GM06990 (cell line): ENCODE results near the gene LACRT.

Experiments used
- DNase-seq: peaks from one replicate; pipeline ENCODE4 v3.0.0-alpha.2; 2011; ENCODE audit not compliant: insufficient read length; ENCODE audit errors: extremely low read depth
- H3K27me3 ChIP-seq: replicated peaks from 2 replicates; pipeline ENCODE4 v1.6.0; 2011; ENCODE audit warnings: low read length; ENCODE audit not compliant: control insufficient read depth, insufficient read depth
- H3K36me3 ChIP-seq: 2 replicates; pipeline ENCODE4 v1.5.1; 2011; ENCODE audit warnings: low read length; ENCODE audit not compliant: control insufficient read depth, insufficient read depth
- H3K4me3 ChIP-seq: replicated peaks from 2 replicates; pipeline ENCODE4 v1.5.1; 2011; ENCODE audit warnings: low read depth, mild to moderate bottlenecking, control low read depth, low read length
- CTCF ChIP-seq: IDR thresholded peaks from 2 replicates; pipeline ENCODE4 v1.5.1; 2011; ENCODE audit warnings: low read length, control low read depth, mild to moderate bottlenecking, inconsistent platforms; ENCODE audit not compliant: insufficient read depth, poor library complexity, severe bottlenecking

The LACRT gene

GRCh38 chr12:54658306-54659264, 23.9 kb upstream of the LACRT start:
- no peaks in the 10 kb centered on the region; the same call in 1 of the 2 replicates for H3K27me3 ChIP-seq
- peak; percentile 90 for TF ChIP-seq CTCF
- no peak overlapping the region for H3K4me3 ChIP-seq
- no peaks in the 10 kb centered on the region for H3K36me3 ChIP-seq
- no peak for DNase-seq

GRCh38 chr12:54657105-54657607, 22.5 kb upstream of the LACRT start:
- no peak for TF ChIP-seq CTCF
- H3K36me3 ChIP-seq: no peaks in the 10 kb centered on the region
- DNase-seq: no peak

DNA sequence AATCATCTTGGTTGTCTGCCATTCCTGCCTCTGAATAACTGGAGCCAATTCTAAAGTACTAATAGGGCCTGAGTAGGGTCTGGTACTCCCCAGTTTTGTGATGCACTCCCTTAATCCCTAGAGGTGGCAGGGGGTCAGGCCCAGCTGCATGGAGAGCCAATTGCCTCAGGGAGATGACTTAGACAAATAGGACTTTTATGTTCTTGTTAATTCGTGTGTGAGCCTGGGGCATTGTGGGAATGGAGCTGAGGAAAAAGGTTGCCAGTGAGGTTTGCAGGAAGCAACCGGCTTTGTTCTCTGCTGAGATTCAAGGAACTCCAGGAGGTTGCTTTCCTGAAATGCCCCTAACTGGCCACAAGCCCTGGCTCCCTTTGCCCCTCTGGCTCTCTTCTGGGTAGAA, 20.2 kb upstream of the LACRT start:
- no peak for DNase-seq
- no peaks in the 10 kb centered on the region for H3K36me3 ChIP-seq
- no peak overlapping the region for H3K4me3 ChIP-seq
- H3K27me3 ChIP-seq: peaks cover under 1% of the 10 kb centered on the region
- no peak for TF ChIP-seq CTCF

More at GRCh38 chr12:54657105-54657607, 22.5 kb upstream of the LACRT start:
- no peak overlapping the region for H3K4me3 ChIP-seq
- H3K27me3 ChIP-seq: no peaks in the 10 kb centered on the region; the same call in 1 of the 2 replicates

GRCh38 chr12:54653025-54653424, 18.3 kb upstream of the LACRT start:
- TF ChIP-seq CTCF: no peak
- DNase-seq: no peak
- no peaks in the 10 kb centered on the region for H3K36me3 ChIP-seq
- H3K4me3 ChIP-seq: no peak overlapping the region
- peaks cover 4% of the 10 kb centered on the region for H3K27me3 ChIP-seq

GRCh38 chr12:54650889-54651288, 16.2 kb upstream of the LACRT start:
- no peak for TF ChIP-seq CTCF
- Histone ChIP-seq H3K36me3 (no peaks in the 10 kb centered on the region), H3K27me3 (peaks cover 6% of the 10 kb centered on the region), H3K4me3 (no peak overlapping the region)
- DNase-seq: no peak
